ENCODE results near the gene HLA-A.

DNA sequence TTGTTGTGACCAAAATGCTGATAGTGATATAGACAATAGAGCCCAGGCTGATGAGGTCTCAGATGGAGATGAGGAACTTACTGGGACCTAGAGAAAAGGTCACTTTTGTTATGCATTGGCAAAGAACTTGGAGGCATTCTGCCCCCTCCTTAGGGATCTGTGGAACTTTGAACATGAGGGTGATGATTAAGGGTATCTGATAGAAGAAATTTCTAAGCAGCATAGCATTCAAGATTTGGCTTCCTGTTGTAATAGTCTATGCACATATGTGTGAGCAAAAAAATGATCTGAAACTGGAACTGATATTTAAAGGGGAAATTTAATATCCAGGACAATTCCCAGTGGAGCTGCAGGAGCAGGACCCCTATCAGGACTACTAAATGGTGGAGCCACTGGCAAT lies 17.1 kb downstream of the HLA-A start:
- no peak for TF ChIP-seq EZH2 (IDR thresholded peaks at IDR 0.05; ENCODE audit: borderline replicate concordance)
- TF ChIP-seq, protein P1, sequence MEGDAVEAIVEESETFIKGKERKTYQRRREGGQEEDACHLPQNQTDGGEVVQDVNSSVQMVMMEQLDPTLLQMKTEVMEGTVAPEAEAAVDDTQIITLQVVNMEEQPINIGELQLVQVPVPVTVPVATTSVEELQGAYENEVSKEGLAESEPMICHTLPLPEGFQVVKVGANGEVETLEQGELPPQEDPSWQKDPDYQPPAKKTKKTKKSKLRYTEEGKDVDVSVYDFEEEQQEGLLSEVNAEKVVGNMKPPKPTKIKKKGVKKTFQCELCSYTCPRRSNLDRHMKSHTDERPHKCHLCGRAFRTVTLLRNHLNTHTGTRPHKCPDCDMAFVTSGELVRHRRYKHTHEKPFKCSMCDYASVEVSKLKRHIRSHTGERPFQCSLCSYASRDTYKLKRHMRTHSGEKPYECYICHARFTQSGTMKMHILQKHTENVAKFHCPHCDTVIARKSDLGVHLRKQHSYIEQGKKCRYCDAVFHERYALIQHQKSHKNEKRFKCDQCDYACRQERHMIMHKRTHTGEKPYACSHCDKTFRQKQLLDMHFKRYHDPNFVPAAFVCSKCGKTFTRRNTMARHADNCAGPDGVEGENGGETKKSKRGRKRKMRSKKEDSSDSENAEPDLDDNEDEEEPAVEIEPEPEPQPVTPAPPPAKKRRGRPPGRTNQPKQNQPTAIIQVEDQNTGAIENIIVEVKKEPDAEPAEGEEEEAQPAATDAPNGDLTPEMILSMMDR (IDR thresholded peaks at IDR 0.05; ENCODE audit: poor library complexity) = no peak
